ENCODE measurements around the gene TACC3.

The TACC3 gene

GRCh38 chr4:1767770-1768366, 46.5 kb downstream of the TACC3 start:
- no peak overlapping the region for H3K27ac ChIP-seq (ENCODE audit: insufficient read depth in 1 of 2, low read depth in 1 of 2, low read length in 2 of 2, poor library complexity in 1 of 2, severe bottlenecking in 2 of 2)
- H3K4me3 ChIP-seq (ENCODE audit: control insufficient read depth in 1 of 7, extremely low read depth in 1 of 7, insufficient read depth in 4 of 7, low read depth in 2 of 7, low read length in 6 of 7) = peak overlapping the region in 3 of 7 experiments; percentile 32 to 54 (median 53)
- H3K36me3 ChIP-seq (ENCODE audit: control insufficient read depth in 4 of 4, insufficient read depth in 4 of 4, low read length in 3 of 4) = no peaks in the 10 kb centered on the region
- 83% methylated on average over 7 of the region's 32 CpGs for WGBS (ENCODE audit: insufficient coverage)
- CTCF ChIA-PET = interaction anchor here (0.6 to 1.4 kb wide), 4 partner anchors 9 to 41 kb away, joined by 4 to 7 read pairs (median 4); no protein-coding TSS in a partner anchor
- no peaks in the 10 kb centered on the region for H3K9me3 ChIP-seq (ENCODE audit: control extremely low read depth in 1 of 5, control insufficient read depth in 4 of 5, insufficient read depth in 2 of 5, low read depth in 1 of 5, low read length in 4 of 5)
- peaks cover 0 to 68% (median 59%) of the 10 kb centered on the region in 4 experiments for H3K4me1 ChIP-seq (ENCODE audit: control extremely low read depth in 1 of 4, control insufficient read depth in 4 of 4, insufficient read depth in 4 of 4, low read length in 3 of 4)
- peaks cover 0 to 12% (median 0%) of the 10 kb centered on the region in 5 experiments for H3K27me3 ChIP-seq (replicated peaks in 2 of 5; ENCODE audit: control insufficient read depth in 4 of 5, insufficient read depth in 5 of 5, low read length in 4 of 5)
- peak in 1 of 3 donors; percentile 47 for DNase-seq
- POLR2A ChIA-PET = no interaction called here

- WGBS (ENCODE audit: insufficient coverage) = 45% methylated on average over 17 of the region's 23 CpGs
- POLR2A ChIA-PET = no interaction called here
- H3K27me3 ChIP-seq (replicated peaks in 2 of 5; ENCODE audit: control insufficient read depth in 4 of 5, insufficient read depth in 5 of 5, low read length in 4 of 5) = peaks cover 0 to 12% (median 0%) of the 10 kb centered on the region in 5 experiments
These were observed 47.2 kb downstream of the TACC3 start for GRCh38 chr4:1768367-1769034.

GRCh38 chr4:1769692-1770091, 48.4 kb downstream of the TACC3 start:
- Histone ChIP-seq H3K4me1 (ENCODE audit: control extremely low read depth in 1 of 4, control insufficient read depth in 4 of 4, insufficient read depth in 4 of 4, low read length in 3 of 4) (peaks cover 0 to 62% (median 60%) of the 10 kb centered on the region in 4 experiments), H3K36me3 (ENCODE audit: control insufficient read depth in 4 of 4, insufficient read depth in 4 of 4, low read length in 3 of 4) (no peaks in the 10 kb centered on the region), H3K9me3 (ENCODE audit: control extremely low read depth in 1 of 5, control insufficient read depth in 4 of 5, insufficient read depth in 2 of 5, low read depth in 1 of 5, low read length in 4 of 5) (no peaks in the 10 kb centered on the region), H3K4me3 (ENCODE audit: control insufficient read depth in 1 of 7, extremely low read depth in 1 of 7, insufficient read depth in 4 of 7, low read depth in 2 of 7, low read length in 6 of 7) (no peak overlapping the region), H3K27me3 (replicated peaks in 2 of 5; ENCODE audit: control insufficient read depth in 4 of 5, insufficient read depth in 5 of 5, low read length in 4 of 5) (peaks cover 0 to 12% (median 0%) of the 10 kb centered on the region in 5 experiments), H3K27ac (ENCODE audit: insufficient read depth in 1 of 2, low read depth in 1 of 2, low read length in 2 of 2, poor library complexity in 1 of 2, severe bottlenecking in 2 of 2) (no peak overlapping the region)
- POLR2A ChIA-PET = no interaction called here
- DNase-seq = no peak
- CTCF ChIA-PET = interaction anchor here (0.8 to 1.5 kb wide), 2 partner anchors 14 to 37 kb away, joined by 3 read pairs; no protein-coding TSS in a partner anchor
- 83% methylated on average over 4 of the region's 6 CpGs for WGBS (ENCODE audit: insufficient coverage)

More at GRCh38 chr4:1768367-1769034, 47.2 kb downstream of the TACC3 start:
- H3K27ac ChIP-seq (ENCODE audit: insufficient read depth in 1 of 2, low read depth in 1 of 2, low read length in 2 of 2, poor library complexity in 1 of 2, severe bottlenecking in 2 of 2) = no peak overlapping the region
- CTCF ChIA-PET = interaction anchor here (0.6 to 1.4 kb wide), 4 partner anchors 10 to 41 kb away, joined by 4 to 7 read pairs (median 4); no protein-coding TSS in a partner anchor
- H3K36me3 ChIP-seq (ENCODE audit: control insufficient read depth in 4 of 4, insufficient read depth in 4 of 4, low read length in 3 of 4) = no peaks in the 10 kb centered on the region
- no peaks in the 10 kb centered on the region for H3K9me3 ChIP-seq (ENCODE audit: control extremely low read depth in 1 of 5, control insufficient read depth in 4 of 5, insufficient read depth in 2 of 5, low read depth in 1 of 5, low read length in 4 of 5)
- peak overlapping the region in 1 of 7 experiments; percentile 4 for H3K4me3 ChIP-seq (ENCODE audit: control insufficient read depth in 1 of 7, extremely low read depth in 1 of 7, insufficient read depth in 4 of 7, low read depth in 2 of 7, low read length in 6 of 7)
- DNase-seq = no peak
- H3K4me1 ChIP-seq (ENCODE audit: control extremely low read depth in 1 of 4, control insufficient read depth in 4 of 4, insufficient read depth in 4 of 4, low read length in 3 of 4) = peaks cover 0 to 68% (median 61%) of the 10 kb centered on the region in 4 experiments

- Histone ChIP-seq H3K27me3 (replicated peaks in 2 of 5; ENCODE audit: control insufficient read depth in 4 of 5, insufficient read depth in 5 of 5, low read length in 4 of 5) (peaks cover 0 to 12% (median 0%) of the 10 kb centered on the region in 5 experiments), H3K27ac (ENCODE audit: insufficient read depth in 1 of 2, low read depth in 1 of 2, low read length in 2 of 2, poor library complexity in 1 of 2, severe bottlenecking in 2 of 2) (no peak overlapping the region), H3K4me3 (ENCODE audit: control insufficient read depth in 1 of 7, extremely low read depth in 1 of 7, insufficient read depth in 4 of 7, low read depth in 2 of 7, low read length in 6 of 7) (no peak overlapping the region), H3K36me3 (ENCODE audit: control insufficient read depth in 4 of 4, insufficient read depth in 4 of 4, low read length in 3 of 4) (no peaks in the 10 kb centered on the region), H3K4me1 (ENCODE audit: control extremely low read depth in 1 of 4, control insufficient read depth in 4 of 4, insufficient read depth in 4 of 4, low read length in 3 of 4) (peaks cover 0 to 62% (median 60%) of the 10 kb centered on the region in 4 experiments), H3K9me3 (ENCODE audit: control extremely low read depth in 1 of 5, control insufficient read depth in 4 of 5, insufficient read depth in 2 of 5, low read depth in 1 of 5, low read length in 4 of 5) (no peaks in the 10 kb centered on the region)
- CTCF ChIA-PET = interaction anchor here (0.6 to 3.1 kb wide), 5 partner anchors 14 to 140 kb away, joined by 3 to 9 read pairs (median 3); no protein-coding TSS in a partner anchor
- WGBS (ENCODE audit: insufficient coverage) = 83% methylated on average over 21 of the region's 33 CpGs
- DNase-seq = peak in 2 of 3 donors; percentile 45 to 59
- POLR2A ChIA-PET = no interaction called here
These were observed 48.9 kb downstream of the TACC3 start for GRCh38 chr4:1770245-1770644.

- WGBS (ENCODE audit: insufficient coverage) = 91% methylated on average over 10 of the region's 11 CpGs
- DNase-seq = no peak
- Histone ChIP-seq H3K27ac (ENCODE audit: insufficient read depth in 1 of 2, low read depth in 1 of 2, low read length in 2 of 2, poor library complexity in 1 of 2, severe bottlenecking in 2 of 2) (no peak overlapping the region), H3K4me3 (ENCODE audit: control insufficient read depth in 1 of 7, extremely low read depth in 1 of 7, insufficient read depth in 4 of 7, low read depth in 2 of 7, low read length in 6 of 7) (no peak overlapping the region), H3K36me3 (ENCODE audit: control insufficient read depth in 4 of 4, insufficient read depth in 4 of 4, low read length in 3 of 4) (no peaks in the 10 kb centered on the region), H3K9me3 (ENCODE audit: control extremely low read depth in 1 of 5, control insufficient read depth in 4 of 5, insufficient read depth in 2 of 5, low read depth in 1 of 5, low read length in 4 of 5) (no peaks in the 10 kb centered on the region), H3K27me3 (replicated peaks in 2 of 5; ENCODE audit: control insufficient read depth in 4 of 5, insufficient read depth in 5 of 5, low read length in 4 of 5) (peaks cover 0 to 12% (median 0%) of the 10 kb centered on the region in 5 experiments), H3K4me1 (ENCODE audit: control extremely low read depth in 1 of 4, control insufficient read depth in 4 of 4, insufficient read depth in 4 of 4, low read length in 3 of 4) (peaks cover 0 to 66% (median 62%) of the 10 kb centered on the region in 4 experiments)
- ChIA-PET CTCF (interaction anchor here (0.6 to 3.3 kb wide), 5 partner anchors 15 to 139 kb away, joined by 3 to 13 read pairs (median 8); no protein-coding TSS in a partner anchor), POLR2A (no interaction called here)
These were observed 49.5 kb downstream of the TACC3 start for GRCh38 chr4:1770791-1771231.

GRCh38 chr4:1771555-1772305, 50.4 kb downstream of the TACC3 start:
- Histone ChIP-seq H3K36me3 (ENCODE audit: control insufficient read depth in 4 of 4, insufficient read depth in 4 of 4, low read length in 3 of 4) (no peaks in the 10 kb centered on the region), H3K4me1 (ENCODE audit: control extremely low read depth in 1 of 4, control insufficient read depth in 4 of 4, insufficient read depth in 4 of 4, low read length in 3 of 4) (peaks cover 0 to 70% (median 65%) of the 10 kb centered on the region in 4 experiments), H3K4me3 (ENCODE audit: control insufficient read depth in 1 of 7, extremely low read depth in 1 of 7, insufficient read depth in 4 of 7, low read depth in 2 of 7, low read length in 6 of 7) (peak overlapping the region in 3 of 7 experiments; percentile 25 to 26 (median 25)), H3K9me3 (ENCODE audit: control extremely low read depth in 1 of 5, control insufficient read depth in 4 of 5, insufficient read depth in 2 of 5, low read depth in 1 of 5, low read length in 4 of 5) (no peaks in the 10 kb centered on the region), H3K27me3 (replicated peaks in 2 of 5; ENCODE audit: control insufficient read depth in 4 of 5, insufficient read depth in 5 of 5, low read length in 4 of 5) (peaks cover 0 to 9% (median 0%) of the 10 kb centered on the region in 5 experiments), H3K27ac (ENCODE audit: insufficient read depth in 1 of 2, low read depth in 1 of 2, low read length in 2 of 2, poor library complexity in 1 of 2, severe bottlenecking in 2 of 2) (no peak overlapping the region)
- ChIA-PET CTCF (interaction anchor here (1.9 to 3.6 kb wide), 5 partner anchors 16 to 38 kb away, joined by 7 to 16 read pairs (median 9); partner anchors contain the start of gene FGFR3), POLR2A (interaction anchor here (0.6 kb wide), 1 partner anchor 22 kb away, joined by 3 read pairs; no protein-coding TSS in a partner anchor)
- peak in 2 of 3 donors; percentile 81 to 86 for DNase-seq
- 34% methylated on average over 10 of the region's 28 CpGs for WGBS (ENCODE audit: insufficient coverage)
